GM12878 (cell line): ENCODE measurements around the gene FCGR3A. TPM values are rescaled to one million over a fixed set of nuclear protein-coding genes. Genes with fewer than 3 reads are reported as not detected.

Experiments used
- BACH1 ChIP-seq: fragments of 450-650 bp; IDR thresholded peaks from 2 replicates; pipeline ENCODE4 v1.6.1; 2017; ENCODE audit warnings: mild to moderate bottlenecking, borderline replicate concordance
- BHLHE40 ChIP-seq, 2 experiments: fragments of 450-650 bp in 1 of 2; IDR thresholded peaks; 2 replicates each; pipeline ENCODE4 v1.6.1; 2011 to 2017; ENCODE audit warnings: low read depth in 2 of 2, borderline replicate concordance in 1 of 2, improper control_type of control experiment in 1 of 2, low read length in 1 of 2, mild to moderate bottlenecking in 1 of 2
- CBFB ChIP-seq: IDR thresholded peaks from 2 replicates; pipeline ENCODE4 v1.6.1; 2016; ENCODE audit warnings: antibody characterized with exemption, low read depth
- CBX5 ChIP-seq: sonication (generic); IDR thresholded peaks from 2 replicates; pipeline ENCODE4 v1.6.1; 2016; ENCODE audit warnings: low read depth, moderate library complexity, mild to moderate bottlenecking, inconsistent platforms
- CREB1 ChIP-seq: IDR thresholded peaks from 2 replicates; pipeline ENCODE4 v1.6.1; 2012; ENCODE audit warnings: low read depth, mild to moderate bottlenecking, inconsistent platforms
- E2F8 ChIP-seq: fragments of 450-650 bp; IDR thresholded peaks from 2 replicates; pipeline ENCODE4 v1.6.1; 2018; ENCODE audit warnings: mild to moderate bottlenecking, low read depth, moderate library complexity; ENCODE audit not compliant: partially characterized antibody
- GABPA ChIP-seq: IDR thresholded peaks from 2 replicates; pipeline ENCODE4 v1.6.1; 2014; ENCODE audit warnings: antibody characterized with exemption, low read depth, mild to moderate bottlenecking, inconsistent platforms
- GATAD2B ChIP-seq: fragments of 450-650 bp; conservative IDR thresholded peaks from 2 replicates; pipeline ENCODE4 v1.6.1; 2017; ENCODE audit warnings: low read depth, mild to moderate bottlenecking, moderate library complexity
- IKZF2 ChIP-seq, 2 experiments: fragments of 450-650 bp; IDR thresholded peaks; 2 replicates each; pipeline ENCODE4 v1.6.1; 2017; ENCODE audit warnings: mild to moderate bottlenecking in 2 of 2, moderate library complexity in 2 of 2
- IRF4 ChIP-seq: IDR thresholded peaks from 2 replicates; pipeline ENCODE4 v1.6.1; 2011; ENCODE audit warnings: low read depth, low read length
- JUNB ChIP-seq: IDR thresholded peaks from 2 replicates; pipeline ENCODE4 v1.6.1; 2016; ENCODE audit warnings: antibody characterized with exemption, mild to moderate bottlenecking
- NFIC ChIP-seq: IDR thresholded peaks from 2 replicates; pipeline ENCODE4 v1.6.1; 2012; ENCODE audit warnings: low read depth, mild to moderate bottlenecking, inconsistent platforms, low read length, moderate library complexity
- PML ChIP-seq: IDR thresholded peaks from 2 replicates; pipeline ENCODE4 v1.6.1; 2012; ENCODE audit warnings: low read length, inconsistent platforms
- POU2F2 ChIP-seq: IDR thresholded peaks from 3 replicates; pipeline ENCODE4 v1.6.1; 2011; ENCODE audit warnings: low read depth, mild to moderate bottlenecking, low read length, borderline replicate concordance
- RELA ChIP-seq: fragments of 450-650 bp; IDR thresholded peaks from 2 replicates; pipeline ENCODE4 v1.8.0; 2014; ENCODE audit warnings: borderline replicate concordance; ENCODE audit not compliant: partially characterized antibody
- SREBF1 ChIP-seq: IDR thresholded peaks from 2 replicates; pipeline ENCODE4 v1.6.1; 2012; ENCODE audit warnings: mild to moderate bottlenecking, low read length
- STAT1 ChIP-seq: fragments of 450-650 bp; conservative IDR thresholded peaks from 2 replicates; pipeline ENCODE4 v1.6.1; 2014; ENCODE audit warnings: antibody characterized with exemption, mild to moderate bottlenecking
- TARDBP ChIP-seq: IDR thresholded peaks from 2 replicates; pipeline ENCODE4 v1.6.1; 2016; ENCODE audit warnings: borderline replicate concordance
- TBL1XR1 ChIP-seq: IDR thresholded peaks from 2 replicates; pipeline ENCODE4 v1.6.1; 2012; ENCODE audit warnings: low read depth, low read length, improper control_type of control experiment
- ZBTB40 ChIP-seq: fragments of 450-650 bp; IDR thresholded peaks from 2 replicates; pipeline ENCODE4 v1.6.1; 2016; ENCODE audit warnings: mild to moderate bottlenecking, moderate library complexity, borderline replicate concordance
- ZSCAN29 ChIP-seq: fragments of 450-650 bp; IDR thresholded peaks from 2 replicates; pipeline ENCODE4 v1.6.1; 2017; ENCODE audit warnings: mild to moderate bottlenecking, moderate library complexity
- polyA plus RNA-seq, 11 experiments: library from polyadenylated mRNA; depleted of rRNA in 4 of 11; unstranded in 6 of 11; stranded (reverse) in 5 of 11; fragments of >200 nt; fragmentation: Nextera tagmentation in 4 of 11; fragmentation: Illumina TruSeq in 1 of 11; extraction: Ambion mirVana in 4 of 11; extraction: Trizol in 1 of 11; gene quantifications; 1 replicate in 1 of 11; 2 replicates in 10 of 11; pipeline versions ENCODE4 v1.2.1 to v1.2.3, GENCODE V29; 2011 to 2016; ENCODE audit warnings: inconsistent platforms in 2 of 11, missing spikeins in 2 of 11, low read depth in 1 of 11
- total RNA-seq, 4 experiments: library from RNA; depleted of rRNA in 3 of 4; stranded (reverse); fragments of >200 nt in 3 of 4; fragmentation: Illumina TruSeq in 1 of 4; extraction: Trizol in 1 of 4; gene quantifications; 2 replicates each; pipeline versions ENCODE4 v1.2.1 to v1.2.3, GENCODE V29; 2013 to 2021

The FCGR3A gene
- total and polyA plus RNA-seq, 10 of the 15 experiments (the other 5 are each of a cell fraction or from before 2014, with no cell fraction given), result 0.09 to 0.10 TPM; not detected in 8

GRCh38 chr1:161523817-161524741 is 25.5 kb downstream of the FCGR3A start, which contains the start of gene HSPA6 (continued):
- peak in 1 of 2 experiments; percentile 17; a peak in 1 of 4 replicates for TF ChIP-seq BHLHE40 (IDR thresholded peaks at IDR 0.05; ENCODE audit: borderline replicate concordance in 1 of 2, low read depth in 2 of 2, low read length in 1 of 2)
- peak; percentile 54; the same call in 1 of the 2 replicates for TF ChIP-seq IRF4
- TF ChIP-seq GATAD2B, result peak; percentile 19; the same call in 1 of the 2 replicates
- peak; percentile 39 for TF ChIP-seq RELA
- TF ChIP-seq CREB1, result peak; percentile 51; the same call in 1 of the 2 replicates
- 0 out of 2 replicates have a peak, but pooled peaks have one; percentile 26 for TF ChIP-seq SREBF1
- TF ChIP-seq ZSCAN29, result peak; percentile 93
- TF ChIP-seq GABPA, result peak; percentile 68
- peak in 1 of 2 experiments; percentile 22; a peak in 2 of 4 replicates for TF ChIP-seq IKZF2 (IDR thresholded peaks at IDR 0.05)
- TF ChIP-seq E2F8, result peak; percentile 35
- TF ChIP-seq ZBTB40, result peak; percentile 83
- TF ChIP-seq TBL1XR1, result peak; percentile 90
- TF ChIP-seq PML, result 0 out of 2 replicates have a peak, but pooled peaks have one; percentile 39
- 0 out of 2 replicates have a peak, but pooled peaks have one; percentile 29 for TF ChIP-seq BACH1
- TF ChIP-seq POU2F2, result 0 out of 3 replicates have a peak, but pooled peaks have one; percentile 39
- TF ChIP-seq TARDBP, result peak; percentile 97
- TF ChIP-seq NFIC, result peak; percentile 57
- 0 out of 2 replicates have a peak, but pooled peaks have one; percentile 69 for TF ChIP-seq CBFB
- TF ChIP-seq STAT1, result 0 out of 2 replicates have a peak, but pooled peaks have one; percentile 74
- TF ChIP-seq JUNB, result peak; percentile 21; the same call in 1 of the 2 replicates
- 0 out of 2 replicates have a peak, but pooled peaks have one; percentile 58 for TF ChIP-seq CBX5
